ENCODE data around the gene CTDP1.
"Not testable (repeated sequence)": the region's sequence is repeated elsewhere in the genome, so short reads cannot be mapped to it uniquely, and the experiment has no call there.

Gene CTDP1

GRCh38 chr18:79729611-79730010, 50.0 kb downstream of the CTDP1 start:
- DNase-seq, result no peak

DNA sequence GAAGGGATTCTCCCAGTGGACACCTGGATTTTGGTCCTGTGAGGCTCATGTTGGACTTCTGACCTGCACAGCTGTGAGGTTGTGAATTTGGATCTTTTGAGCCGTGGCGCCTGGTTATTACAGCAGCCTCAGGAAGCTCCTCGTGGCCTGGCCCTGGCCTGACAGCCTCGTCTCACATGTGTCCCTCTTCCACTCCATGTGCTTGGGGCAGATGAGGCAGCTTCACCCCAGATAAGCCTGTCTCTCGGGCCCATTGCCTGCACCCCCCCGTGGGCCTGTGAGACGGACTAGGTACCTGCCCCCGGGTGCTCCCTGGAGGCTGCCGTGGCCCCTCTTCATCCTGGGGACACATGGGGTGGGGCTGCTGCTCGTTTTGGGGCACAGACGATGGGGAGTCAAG, 51.2 kb downstream of the CTDP1 start:
- no peak for DNase-seq

GRCh38 chr18:79731881-79732720, 52.5 kb downstream of the CTDP1 start:
- DNase-seq, result not testable (repeated sequence)

GRCh38 chr18:79732721-79733025, 53.1 kb downstream of the CTDP1 start:
- no peak for DNase-seq

DNA sequence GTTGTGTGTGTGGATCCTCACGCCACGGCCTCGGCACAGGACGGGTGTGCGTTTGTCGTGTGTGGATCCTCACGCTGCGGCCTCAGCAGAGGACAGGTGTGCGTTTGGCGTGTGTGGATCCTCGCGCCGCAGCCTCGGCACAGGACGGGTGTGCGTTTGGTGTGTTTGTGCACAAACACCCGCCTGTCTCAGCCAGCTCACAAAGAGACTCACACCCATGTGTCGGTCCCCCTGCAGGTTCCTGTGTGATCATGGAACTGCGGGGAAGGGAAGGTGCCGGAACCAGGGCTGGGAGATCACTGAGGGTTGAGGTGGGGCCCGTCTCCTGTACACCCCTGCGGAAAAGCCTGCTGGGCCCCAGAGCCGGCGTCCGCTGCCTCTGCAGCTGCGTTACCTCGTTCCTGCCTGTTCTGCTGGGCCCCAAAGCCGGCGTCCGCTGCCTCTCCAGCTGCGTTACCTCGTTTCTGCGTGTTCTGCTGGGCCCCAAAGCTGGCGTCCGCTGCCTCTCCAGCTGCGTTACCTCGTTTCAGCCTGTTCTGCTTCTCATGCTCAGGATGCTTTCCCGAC, 53.6 kb downstream of the CTDP1 start:
- DNase-seq, result no peak

DNA sequence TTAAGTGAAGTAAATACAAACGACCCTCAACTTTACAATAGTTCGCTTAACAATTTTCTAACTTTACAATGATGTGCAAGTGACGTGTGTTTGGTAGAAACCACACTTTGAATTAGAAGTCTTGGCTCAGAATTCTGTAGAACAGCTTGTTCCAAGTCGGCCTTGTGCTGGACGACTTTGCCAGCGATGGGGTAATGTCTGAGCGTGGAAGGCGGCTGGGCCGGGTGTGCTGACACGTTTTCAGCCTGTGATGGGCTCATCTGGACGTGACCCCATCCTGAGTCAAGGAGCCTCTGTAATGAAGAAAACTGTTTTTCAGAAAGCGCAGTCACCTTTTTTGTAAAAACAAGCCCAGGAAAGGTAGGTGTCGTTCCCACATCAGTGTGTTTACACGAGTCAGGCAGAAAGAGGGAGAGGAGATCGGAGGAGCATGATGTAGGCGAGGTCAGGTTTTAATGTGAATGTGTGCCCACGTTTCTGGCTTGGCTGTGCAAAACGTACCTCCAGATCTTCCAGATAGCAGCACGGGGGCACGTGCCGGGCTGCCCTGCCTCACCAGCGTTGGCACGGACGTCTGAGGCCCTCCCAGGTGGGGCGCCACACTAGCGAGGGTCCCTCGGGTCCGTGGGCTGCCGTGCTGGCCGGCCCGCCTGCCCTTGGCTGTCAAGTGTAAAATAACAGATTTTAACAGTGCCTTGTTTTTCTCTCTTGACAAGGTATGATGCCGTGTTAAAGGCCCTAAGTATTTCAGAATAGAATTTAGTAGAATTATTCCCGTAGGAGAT, 54.6 kb downstream of the CTDP1 start:
- no peak for DNase-seq

- no peak for DNase-seq
Measured at GRCh38 chr18:79735071-79735980, 55.7 kb downstream of the CTDP1 start.

- no peak for DNase-seq
Measured at GRCh38 chr18:79736230-79736629, 56.6 kb downstream of the CTDP1 start.

GRCh38 chr18:79736846-79737245, 57.2 kb downstream of the CTDP1 start:
- no peak for DNase-seq

- DNase-seq, result no peak
Measured at GRCh38 chr18:79737426-79737825, 57.8 kb downstream of the CTDP1 start.

DNA sequence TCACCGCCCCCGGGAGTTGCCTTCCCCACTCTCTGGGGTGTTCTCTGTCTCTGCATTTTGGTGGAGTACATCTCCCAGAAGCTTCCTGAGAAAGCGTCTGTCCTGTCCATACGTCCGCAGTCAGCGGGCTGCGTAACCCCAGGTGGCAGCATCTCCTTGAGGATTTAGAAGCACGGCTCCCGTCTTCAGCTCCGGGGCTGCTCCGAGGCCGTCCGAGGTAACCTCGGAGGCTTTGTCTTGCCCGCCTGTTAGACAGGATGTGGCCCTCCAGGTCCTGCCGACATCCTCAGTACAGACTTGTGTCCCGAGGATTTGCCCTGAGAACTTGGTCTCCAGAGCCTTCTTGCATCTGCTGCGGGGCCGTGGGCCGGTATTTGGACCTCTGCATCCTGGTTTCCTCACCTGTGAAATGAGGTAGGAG, 58.4 kb downstream of the CTDP1 start:
- no peak for DNase-seq

DNA sequence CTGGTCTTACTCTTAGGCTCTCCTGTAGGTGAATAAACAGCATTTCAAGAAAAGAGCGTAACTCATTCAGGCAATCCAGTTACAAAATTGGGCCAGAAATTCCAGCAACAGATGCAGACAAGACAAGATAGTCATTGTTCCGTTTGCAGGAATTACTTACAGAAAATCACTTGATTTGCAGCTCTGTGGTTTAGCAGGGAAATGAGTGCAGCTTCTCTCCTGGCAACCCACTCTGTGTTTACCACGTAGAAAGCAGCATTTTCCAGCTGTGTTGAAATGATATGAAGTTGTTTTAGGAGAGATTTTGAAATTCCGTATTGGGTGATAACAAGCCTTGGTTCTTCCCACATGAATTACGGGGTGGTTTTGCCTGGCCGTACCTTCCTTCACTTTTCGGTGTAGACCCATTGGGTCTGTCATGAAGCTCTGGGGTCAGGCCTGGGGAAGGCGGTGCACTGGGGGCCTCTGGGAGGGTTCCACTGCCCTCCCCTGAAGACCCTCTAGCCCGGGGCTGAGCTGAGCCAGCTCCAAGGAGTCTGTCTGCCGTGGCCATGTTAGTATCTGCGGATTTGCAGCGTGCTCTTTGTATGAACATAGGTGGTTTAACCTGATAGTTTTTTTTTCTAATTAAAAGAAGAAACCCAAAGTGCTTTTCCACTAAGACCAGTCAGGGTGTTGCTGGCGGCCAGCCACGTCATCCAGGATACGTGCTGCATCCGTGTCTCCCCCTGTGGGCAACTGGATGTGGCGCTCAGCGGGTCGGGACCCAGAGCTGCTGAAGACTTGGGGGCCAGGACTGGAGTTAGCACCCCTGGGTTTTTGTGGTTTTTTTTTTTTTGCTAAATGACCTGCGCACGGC, 59.2 kb downstream of the CTDP1 start:
- DNase-seq, result no peak

DNA sequence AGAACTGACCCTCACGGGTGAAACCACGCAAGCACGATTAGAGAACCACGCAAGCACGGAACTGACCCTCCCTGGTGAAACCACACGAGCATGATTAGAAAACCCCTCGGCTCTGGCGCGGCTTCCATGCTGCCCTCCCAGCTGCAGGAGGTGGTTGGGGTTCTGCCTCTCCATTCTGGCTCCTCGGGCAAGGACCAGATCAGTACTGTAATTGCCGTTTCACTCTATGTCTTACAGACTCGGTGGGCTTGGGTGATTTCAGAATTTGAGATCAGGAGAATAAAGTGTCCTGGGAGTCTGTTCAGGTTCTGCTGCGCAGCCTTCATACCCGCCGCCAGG, 59.8 kb downstream of the CTDP1 start:
- DNase-seq, result no peak

- not testable (repeated sequence) for DNase-seq
Measured at GRCh38 chr18:79740047-79740446, 60.4 kb downstream of the CTDP1 start.

DNA sequence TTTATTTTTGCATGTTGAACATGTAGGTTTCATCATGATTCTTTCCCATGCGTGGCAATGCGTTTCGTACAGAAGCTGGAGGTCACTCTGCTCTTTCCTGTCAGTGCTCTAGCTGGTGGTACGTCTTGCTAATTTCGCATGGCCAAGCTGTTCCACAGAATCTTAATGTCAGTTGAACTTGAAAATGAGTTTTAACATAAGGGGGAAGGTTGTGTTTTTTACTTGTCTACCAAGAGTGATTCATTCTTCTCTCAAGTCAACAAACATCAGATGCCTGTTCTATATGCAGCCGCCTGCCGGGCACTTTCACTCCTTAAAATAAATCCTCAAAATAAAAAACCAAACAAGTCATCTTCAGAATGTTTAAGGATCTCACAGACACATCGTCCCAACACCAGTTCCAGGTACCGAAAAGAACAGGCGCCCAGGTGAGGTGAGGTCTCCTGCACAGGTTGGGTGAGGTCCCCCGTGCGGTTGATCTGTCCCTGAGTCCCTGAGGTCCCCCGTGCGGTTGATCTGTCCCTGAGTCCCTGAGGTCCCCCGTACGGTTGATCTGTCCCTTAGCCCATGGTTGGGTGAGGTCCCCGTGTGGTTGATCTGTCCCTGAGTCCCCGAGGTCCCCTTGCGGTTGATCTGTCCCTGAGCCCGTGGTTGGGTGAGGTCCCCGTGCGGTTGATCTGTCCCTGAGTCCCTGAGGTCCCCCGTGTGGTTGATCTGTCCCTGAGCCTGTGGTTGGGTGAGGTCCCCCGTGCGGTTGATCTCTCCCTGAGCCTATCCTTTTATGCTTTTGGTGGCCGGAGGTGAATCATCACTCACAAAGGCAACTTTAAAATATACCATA, 61.1 kb downstream of the CTDP1 start:
- no peak for DNase-seq

DNA sequence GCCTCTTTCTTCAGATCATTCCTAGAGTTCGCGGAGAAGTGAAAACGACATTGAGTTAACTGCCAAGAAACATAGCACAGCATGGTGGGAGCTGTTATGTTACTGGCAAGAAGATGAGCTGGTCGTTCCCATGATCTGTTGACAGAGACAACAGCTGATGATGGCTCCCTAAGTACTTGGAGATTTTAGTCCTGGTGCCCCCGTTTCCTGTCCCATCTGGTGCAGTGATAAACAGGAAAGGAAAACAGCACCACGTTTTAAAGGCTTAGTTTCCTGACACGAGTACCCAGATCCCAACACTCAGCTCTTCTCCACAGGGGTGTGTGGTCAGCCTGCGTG, 61.7 kb downstream of the CTDP1 start:
- DNase-seq, result peak in 1 of 2 experiments; percentile 45

- no peak for DNase-seq
Measured at GRCh38 chr18:79742076-79742475, 62.5 kb downstream of the CTDP1 start.

GRCh38 chr18:79744625-79745024, 65.0 kb downstream of the CTDP1 start:
- DNase-seq, result no peak

- no peak for DNase-seq
Measured at GRCh38 chr18:79746730-79747129, 67.1 kb downstream of the CTDP1 start.

DNA sequence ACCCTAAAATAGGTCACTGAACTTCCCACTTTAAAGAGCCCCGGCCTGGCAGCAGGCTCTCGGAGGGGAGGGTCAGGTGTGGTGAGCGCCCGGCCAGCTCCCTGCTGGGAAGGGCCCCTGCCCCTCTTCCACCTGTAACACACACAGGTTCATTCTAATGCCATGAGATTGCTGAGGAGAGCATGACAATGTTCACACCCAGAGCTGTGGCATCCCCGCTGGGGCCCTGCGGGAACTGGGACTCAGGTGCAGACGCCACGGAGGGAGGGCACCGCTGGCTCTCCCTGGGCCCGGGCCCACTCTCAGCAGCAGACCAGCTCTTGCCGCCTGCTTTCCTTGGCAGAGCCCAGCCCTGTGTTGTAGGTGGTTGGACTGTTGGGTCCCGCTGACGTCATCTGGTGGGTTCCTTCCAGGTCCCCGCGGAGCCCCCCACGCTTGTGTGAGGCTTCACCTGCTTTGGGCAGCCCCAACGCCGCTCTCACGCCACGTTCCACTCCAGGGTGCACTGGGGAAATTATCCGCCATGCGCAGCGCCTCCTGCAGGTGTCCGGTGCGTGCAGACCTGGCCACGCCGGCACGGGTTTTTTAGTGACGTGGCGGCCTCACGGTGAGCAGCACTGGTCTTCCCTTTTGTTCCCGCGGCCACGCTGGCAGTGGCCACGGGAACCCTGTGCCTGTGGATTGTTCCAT, 67.7 kb downstream of the CTDP1 start:
- DNase-seq, result no peak
